Measurements from ENCODE around the gene GDA. TPM values are rescaled to one million over a fixed set of nuclear protein-coding genes. Genes with fewer than 3 reads are reported as not detected.

GDA gene
- total RNA-seq, 1 experiment from 2014 or later, result 3.6 TPM

- Mint-ChIP-seq H3K9me3 (peaks cover 7 to 14% of the 10 kb centered on the region in 2 experiments), H3K36me3 (ENCODE audit: insufficient read depth in 1 of 3, low read depth in 3 of 3) (peaks cover 0 to 13% (median 3%) of the 10 kb centered on the region in 3 experiments; a peak in 6 of 7 replicates), H3K4me3 (no peak overlapping the region), H3K27me3 (ENCODE audit: low read depth) (no peaks in the 10 kb centered on the region; the same call in 1 of the 2 replicates), H3K4me1 (peaks cover 7 to 8% of the 10 kb centered on the region in 2 experiments; a peak in 3 of 4 replicates), H3K27ac (no peak overlapping the region)
- no peaks in the 10 kb centered on the region for H3K23me2 ChIP-seq (ENCODE audit: insufficient read length, low read depth, low read length, poor library complexity, severe bottlenecking)
- no peak overlapping the region for H3K14ac ChIP-seq (ENCODE audit: insufficient read depth, low read length)
- H3K18ac ChIP-seq (ENCODE audit: insufficient read length, low read depth, low read length), result no peak overlapping the region
- no peaks in the 10 kb centered on the region for H3K27me3 ChIP-seq (ENCODE audit: insufficient read depth, low read length)
- no peak overlapping the region for H2AK5ac ChIP-seq (ENCODE audit: insufficient read length, low read length)
- no peak overlapping the region for H4K5ac ChIP-seq (ENCODE audit: insufficient read length, low read depth, low read length)
- H4K91ac ChIP-seq (ENCODE audit: insufficient read length, low read depth, low read length), result no peak overlapping the region
- no peaks in the 10 kb centered on the region for H3K79me2 ChIP-seq (ENCODE audit: insufficient read depth, low read length)
- no peak overlapping the region for H2BK20ac ChIP-seq (ENCODE audit: low read depth, low read length, poor library complexity, severe bottlenecking)
- no CpG with 5 or more reads among the region's 7 CpGs for WGBS (ENCODE audit: extremely low coverage, insufficient read length, low lambda C conversion rate)
- no peaks in the 10 kb centered on the region for H3K9me3 ChIP-seq (ENCODE audit: control insufficient read depth, low read depth, low read length)
- no peak overlapping the region for H3K9ac ChIP-seq (ENCODE audit: extremely low read depth, insufficient read length, low read length)
- no peaks in the 10 kb centered on the region for H3K79me1 ChIP-seq (ENCODE audit: insufficient read depth, low read depth, low read length, poor library complexity, severe bottlenecking)
- no peak overlapping the region for H3K56ac ChIP-seq (ENCODE audit: insufficient read length, low read depth, low read length)
- H3K27ac ChIP-seq (ENCODE audit: insufficient read length, low read depth, low read length), result no peak overlapping the region
- H3K4me1 ChIP-seq (ENCODE audit: insufficient read depth, low read length), result no peaks in the 10 kb centered on the region
- no peak overlapping the region for H3K23ac ChIP-seq (ENCODE audit: insufficient read length, low read depth, low read length)
- no peak overlapping the region for H2AFZ ChIP-seq (ENCODE audit: low read length)
- no peak overlapping the region for H2BK120ac ChIP-seq (ENCODE audit: low read depth, low read length, poor library complexity, severe bottlenecking)
- DNase-seq, result no peak
- TF ChIP-seq, protein P1, sequence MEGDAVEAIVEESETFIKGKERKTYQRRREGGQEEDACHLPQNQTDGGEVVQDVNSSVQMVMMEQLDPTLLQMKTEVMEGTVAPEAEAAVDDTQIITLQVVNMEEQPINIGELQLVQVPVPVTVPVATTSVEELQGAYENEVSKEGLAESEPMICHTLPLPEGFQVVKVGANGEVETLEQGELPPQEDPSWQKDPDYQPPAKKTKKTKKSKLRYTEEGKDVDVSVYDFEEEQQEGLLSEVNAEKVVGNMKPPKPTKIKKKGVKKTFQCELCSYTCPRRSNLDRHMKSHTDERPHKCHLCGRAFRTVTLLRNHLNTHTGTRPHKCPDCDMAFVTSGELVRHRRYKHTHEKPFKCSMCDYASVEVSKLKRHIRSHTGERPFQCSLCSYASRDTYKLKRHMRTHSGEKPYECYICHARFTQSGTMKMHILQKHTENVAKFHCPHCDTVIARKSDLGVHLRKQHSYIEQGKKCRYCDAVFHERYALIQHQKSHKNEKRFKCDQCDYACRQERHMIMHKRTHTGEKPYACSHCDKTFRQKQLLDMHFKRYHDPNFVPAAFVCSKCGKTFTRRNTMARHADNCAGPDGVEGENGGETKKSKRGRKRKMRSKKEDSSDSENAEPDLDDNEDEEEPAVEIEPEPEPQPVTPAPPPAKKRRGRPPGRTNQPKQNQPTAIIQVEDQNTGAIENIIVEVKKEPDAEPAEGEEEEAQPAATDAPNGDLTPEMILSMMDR (conservative IDR thresholded peaks at IDR 0.05), result no peak
- no peaks in the 10 kb centered on the region for H4K20me1 ChIP-seq (ENCODE audit: control insufficient read depth, insufficient read depth, insufficient read length)
- H2BK12ac ChIP-seq (ENCODE audit: insufficient read length, low read depth, low read length), result no peak overlapping the region
- no peak overlapping the region for H2BK15ac ChIP-seq (ENCODE audit: low read depth, low read length)
- H3K4ac ChIP-seq (ENCODE audit: low read depth, low read length), result no peak overlapping the region
- H2BK5ac ChIP-seq (ENCODE audit: insufficient read length, low read length), result no peak overlapping the region
- no peak overlapping the region for H3T11ph ChIP-seq (ENCODE audit: low read length)
- no peak overlapping the region for H3K4me2 ChIP-seq (ENCODE audit: insufficient read depth, insufficient read length, low read length)
- no peak overlapping the region for H4K8ac ChIP-seq (replicated peaks; ENCODE audit: insufficient read length, low read depth, low read length)
These were observed 145.7 kb downstream of the GDA start for GRCh38 chr9:72294936-72295335.

Data from H9 (cell line).